Measurements from ENCODE around the gene DAB1.

Gene DAB1

DNA sequence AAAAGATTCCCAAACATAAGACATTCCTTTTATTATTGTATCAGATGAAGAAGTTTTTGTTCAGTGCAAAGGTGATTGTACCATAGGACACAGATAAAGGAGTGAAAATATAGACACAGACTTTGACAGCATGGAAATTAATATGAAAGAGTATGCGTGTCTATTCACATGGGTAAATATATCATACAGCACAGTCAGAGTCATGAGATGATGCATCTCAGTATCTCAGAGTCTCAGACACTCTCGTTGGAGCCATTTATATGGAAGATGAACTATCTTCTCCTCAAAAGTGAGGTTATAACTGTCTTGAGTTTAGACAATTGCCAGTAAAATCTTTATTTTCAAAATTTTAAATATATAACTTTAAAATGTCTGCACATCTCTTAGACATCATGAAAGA lies 299.7 kb downstream of the DAB1 start:
- no peak for DNase-seq
- H3K36me3 ChIP-seq, result no peaks in the 10 kb centered on the region
- intact Hi-C loops (cut with DNase I; ENCODE audit: low total_unique reads), result no loop called here
- no peaks in the 10 kb centered on the region for H3K4me1 ChIP-seq
- TF ChIP-seq, protein P1, sequence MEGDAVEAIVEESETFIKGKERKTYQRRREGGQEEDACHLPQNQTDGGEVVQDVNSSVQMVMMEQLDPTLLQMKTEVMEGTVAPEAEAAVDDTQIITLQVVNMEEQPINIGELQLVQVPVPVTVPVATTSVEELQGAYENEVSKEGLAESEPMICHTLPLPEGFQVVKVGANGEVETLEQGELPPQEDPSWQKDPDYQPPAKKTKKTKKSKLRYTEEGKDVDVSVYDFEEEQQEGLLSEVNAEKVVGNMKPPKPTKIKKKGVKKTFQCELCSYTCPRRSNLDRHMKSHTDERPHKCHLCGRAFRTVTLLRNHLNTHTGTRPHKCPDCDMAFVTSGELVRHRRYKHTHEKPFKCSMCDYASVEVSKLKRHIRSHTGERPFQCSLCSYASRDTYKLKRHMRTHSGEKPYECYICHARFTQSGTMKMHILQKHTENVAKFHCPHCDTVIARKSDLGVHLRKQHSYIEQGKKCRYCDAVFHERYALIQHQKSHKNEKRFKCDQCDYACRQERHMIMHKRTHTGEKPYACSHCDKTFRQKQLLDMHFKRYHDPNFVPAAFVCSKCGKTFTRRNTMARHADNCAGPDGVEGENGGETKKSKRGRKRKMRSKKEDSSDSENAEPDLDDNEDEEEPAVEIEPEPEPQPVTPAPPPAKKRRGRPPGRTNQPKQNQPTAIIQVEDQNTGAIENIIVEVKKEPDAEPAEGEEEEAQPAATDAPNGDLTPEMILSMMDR (IDR thresholded peaks at IDR 0.05), result no peak
- no peak overlapping the region for H3K27ac ChIP-seq
- H3K27me3 ChIP-seq, result no peaks in the 10 kb centered on the region
- H3K9me3 ChIP-seq, result no peaks in the 10 kb centered on the region
- no peak overlapping the region for H3K4me3 ChIP-seq

DNA sequence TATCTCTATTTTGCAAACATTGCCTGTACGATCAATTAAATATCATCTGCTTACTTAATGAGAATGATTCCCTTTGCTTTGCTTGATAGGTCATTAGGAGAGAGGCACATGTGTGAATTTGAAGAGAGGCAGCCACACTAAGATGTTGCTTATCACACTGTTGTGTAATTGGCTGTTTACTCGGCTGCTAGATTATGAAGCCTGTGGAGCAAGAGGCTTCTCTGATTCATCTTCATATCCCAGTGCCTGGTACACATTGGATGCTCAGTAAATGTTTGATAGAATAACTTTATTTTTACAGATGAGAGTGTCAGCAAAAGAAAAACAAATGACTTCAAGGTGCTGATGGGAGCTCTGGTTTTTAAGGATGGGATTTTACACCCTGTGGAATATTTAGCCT lies 301.8 kb downstream of the DAB1 start:
- H3K36me3 ChIP-seq, result no peaks in the 10 kb centered on the region
- no peak for DNase-seq
- intact Hi-C loops (cut with DNase I; ENCODE audit: low total_unique reads), result no loop called here
- H3K4me1 ChIP-seq, result no peaks in the 10 kb centered on the region
- no peak overlapping the region for H3K4me3 ChIP-seq
- H3K27ac ChIP-seq, result no peak overlapping the region
- TF ChIP-seq, protein P1 (IDR thresholded peaks at IDR 0.05), result no peak
- no peaks in the 10 kb centered on the region for H3K9me3 ChIP-seq
- H3K27me3 ChIP-seq, result no peaks in the 10 kb centered on the region

DNA sequence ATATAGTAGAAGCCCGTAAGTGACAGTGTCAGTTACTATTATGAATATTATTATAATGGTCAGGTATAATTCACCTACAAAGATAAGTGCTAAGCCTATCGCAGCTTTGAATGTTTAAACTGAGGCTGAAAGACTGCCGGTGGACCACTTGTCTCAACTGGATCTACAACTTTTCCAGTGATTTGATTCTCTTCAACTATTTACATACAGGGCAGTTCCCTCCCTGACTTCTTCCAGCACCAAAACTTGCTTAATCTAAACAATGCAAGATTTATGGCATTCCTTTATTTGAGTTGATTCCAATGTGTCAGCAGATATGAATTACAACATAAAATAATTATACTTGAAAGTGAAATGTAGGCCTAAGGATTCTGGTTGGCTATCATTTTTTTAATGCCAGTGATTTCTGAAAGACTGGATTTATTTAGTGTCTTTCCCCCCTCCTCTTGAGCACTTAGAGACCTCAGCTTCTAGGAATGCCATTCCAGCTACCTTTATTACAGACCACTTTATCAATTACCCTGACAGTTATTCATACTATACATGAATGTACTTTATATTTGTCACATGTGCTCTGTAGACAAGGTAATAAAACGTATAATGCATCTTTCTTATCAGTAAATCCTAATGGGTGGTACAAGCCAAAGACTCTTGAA lies 304.8 kb downstream of the DAB1 start:
- no peak overlapping the region for H3K27ac ChIP-seq
- H3K36me3 ChIP-seq, result no peaks in the 10 kb centered on the region
- intact Hi-C loops (cut with DNase I; ENCODE audit: low total_unique reads), result no loop called here
- H3K27me3 ChIP-seq, result no peaks in the 10 kb centered on the region
- H3K9me3 ChIP-seq, result no peaks in the 10 kb centered on the region
- no peaks in the 10 kb centered on the region for H3K4me1 ChIP-seq
- H3K4me3 ChIP-seq, result no peak overlapping the region
- TF ChIP-seq, protein P1 (IDR thresholded peaks at IDR 0.05), result no peak
- no peak for DNase-seq

DNA sequence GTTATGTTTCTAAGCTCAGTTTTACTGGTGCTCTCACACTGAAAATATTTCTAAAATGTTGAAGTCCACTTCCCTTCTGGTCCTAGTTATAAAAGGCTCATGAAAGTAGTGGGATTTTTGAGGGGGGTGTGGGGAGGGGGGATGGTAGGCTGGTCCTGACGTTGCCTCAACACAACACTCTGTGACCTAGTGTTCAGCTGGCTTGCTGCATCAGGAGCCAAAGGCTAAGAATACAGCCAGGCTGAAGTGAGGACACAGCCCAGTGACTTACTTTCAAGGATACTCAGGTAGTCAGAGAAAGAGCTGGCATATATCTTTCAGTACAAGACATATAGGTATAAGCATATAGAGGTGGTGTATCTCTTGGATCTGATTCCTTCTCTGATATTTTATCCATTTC lies 306.1 kb downstream of the DAB1 start:
- H3K27ac ChIP-seq, result no peak overlapping the region
- no peaks in the 10 kb centered on the region for H3K9me3 ChIP-seq
- intact Hi-C loops (cut with DNase I; ENCODE audit: low total_unique reads), result no loop called here
- H3K36me3 ChIP-seq, result no peaks in the 10 kb centered on the region
- DNase-seq, result no peak
- no peaks in the 10 kb centered on the region for H3K4me1 ChIP-seq
- no peak overlapping the region for H3K4me3 ChIP-seq
- TF ChIP-seq, protein P1 (IDR thresholded peaks at IDR 0.05), result no peak
- H3K27me3 ChIP-seq, result no peaks in the 10 kb centered on the region

DNA sequence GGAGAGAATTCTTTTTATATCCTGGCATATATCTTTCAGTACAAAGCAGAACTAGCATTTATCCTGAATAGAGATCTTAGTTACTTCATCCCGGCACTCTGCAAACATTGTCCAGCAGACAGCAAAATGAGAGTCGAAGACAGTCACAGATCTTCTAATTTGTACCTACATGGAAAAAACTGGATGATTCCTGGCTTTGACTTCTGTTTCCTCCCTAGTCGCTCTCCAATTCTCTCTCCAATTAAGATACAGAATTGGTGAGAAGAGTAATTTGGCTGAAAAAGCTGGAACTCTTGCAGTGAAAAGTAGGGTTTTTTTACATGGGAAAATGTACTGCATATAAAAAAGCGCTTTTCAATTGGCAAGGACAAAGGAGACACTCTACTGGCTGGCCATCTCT lies 307.0 kb downstream of the DAB1 start:
- intact Hi-C loops (cut with DNase I; ENCODE audit: low total_unique reads), result no loop called here
- H3K27ac ChIP-seq, result no peak overlapping the region
- H3K9me3 ChIP-seq, result no peaks in the 10 kb centered on the region
- no peaks in the 10 kb centered on the region for H3K36me3 ChIP-seq
- no peak for DNase-seq
- no peak overlapping the region for H3K4me3 ChIP-seq
- H3K4me1 ChIP-seq, result no peaks in the 10 kb centered on the region
- H3K27me3 ChIP-seq, result no peaks in the 10 kb centered on the region
- TF ChIP-seq, protein P1 (IDR thresholded peaks at IDR 0.05), result no peak

Measured in tibial artery (tissue), 4 donors.